ENCODE measurements around the gene EID2B. TPM values are rescaled to one million over a fixed set of nuclear protein-coding genes. Genes with fewer than 3 reads are reported as not detected.

The EID2B gene
- total RNA-seq, 1 experiment from 2014 or later = 2.2 TPM

DNA sequence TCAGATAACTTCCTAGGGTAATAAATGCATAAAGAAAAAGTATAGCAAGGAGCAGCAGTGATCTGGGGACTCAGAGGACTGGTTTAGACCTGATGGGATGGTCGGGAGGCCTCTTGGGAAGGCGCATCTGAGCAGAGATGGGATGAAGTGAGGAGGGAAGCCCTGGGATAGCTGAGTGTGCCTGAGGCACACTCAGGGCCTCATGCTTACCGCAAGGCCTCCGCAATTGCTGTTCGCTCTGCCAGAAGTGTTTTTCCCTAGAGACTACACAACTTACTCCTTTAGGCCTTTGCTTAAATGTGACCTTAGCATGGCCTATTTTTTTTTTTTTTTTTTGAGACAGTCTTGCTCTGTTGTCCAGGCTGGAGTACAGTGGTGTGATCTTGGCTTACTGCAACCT is 38.0 kb downstream of the EID2B start:
- H3K27me3 Mint-ChIP-seq (ENCODE audit: low read depth) = peaks cover 33% of the 10 kb centered on the region

More for the DNA sequence above, 38.0 kb downstream of the EID2B start:
- H3K9me3 Mint-ChIP-seq = peaks cover 0 to 2% of the 10 kb centered on the region in 2 experiments; a peak in 3 of 5 replicates
- no peaks in the 10 kb centered on the region for H3K9me3 ChIP-seq (ENCODE audit: control insufficient read depth, low read depth, low read length)
- no peak for DNase-seq
- no peak overlapping the region for H2BK12ac ChIP-seq (ENCODE audit: insufficient read length, low read depth, low read length)
- no peak overlapping the region for H2BK5ac ChIP-seq (ENCODE audit: insufficient read length, low read length)
- peaks cover 12 to 21% of the 10 kb centered on the region in 2 experiments for H3K4me1 Mint-ChIP-seq
- no peaks in the 10 kb centered on the region for H3K79me1 ChIP-seq (ENCODE audit: insufficient read depth, low read depth, low read length, poor library complexity, severe bottlenecking)
- H3K9ac ChIP-seq (ENCODE audit: extremely low read depth, insufficient read length, low read length) = no peak overlapping the region
- peaks cover 10% of the 10 kb centered on the region for H3K23me2 ChIP-seq (ENCODE audit: insufficient read length, low read depth, low read length, poor library complexity, severe bottlenecking)
- H3K18ac ChIP-seq (ENCODE audit: insufficient read length, low read depth, low read length) = no peak overlapping the region
- H3K4me1 ChIP-seq (ENCODE audit: insufficient read depth, low read length) = no peaks in the 10 kb centered on the region
- no peak overlapping the region for H3K4me3 Mint-ChIP-seq
- H3K56ac ChIP-seq (ENCODE audit: insufficient read length, low read depth, low read length) = no peak overlapping the region
- H3K36me3 Mint-ChIP-seq (ENCODE audit: insufficient read depth in 1 of 3, low read depth in 3 of 3) = peaks cover 9 to 20% (median 9%) of the 10 kb centered on the region in 3 experiments
- H3T11ph ChIP-seq (ENCODE audit: low read length) = no peak overlapping the region
- TF ChIP-seq, protein P1, sequence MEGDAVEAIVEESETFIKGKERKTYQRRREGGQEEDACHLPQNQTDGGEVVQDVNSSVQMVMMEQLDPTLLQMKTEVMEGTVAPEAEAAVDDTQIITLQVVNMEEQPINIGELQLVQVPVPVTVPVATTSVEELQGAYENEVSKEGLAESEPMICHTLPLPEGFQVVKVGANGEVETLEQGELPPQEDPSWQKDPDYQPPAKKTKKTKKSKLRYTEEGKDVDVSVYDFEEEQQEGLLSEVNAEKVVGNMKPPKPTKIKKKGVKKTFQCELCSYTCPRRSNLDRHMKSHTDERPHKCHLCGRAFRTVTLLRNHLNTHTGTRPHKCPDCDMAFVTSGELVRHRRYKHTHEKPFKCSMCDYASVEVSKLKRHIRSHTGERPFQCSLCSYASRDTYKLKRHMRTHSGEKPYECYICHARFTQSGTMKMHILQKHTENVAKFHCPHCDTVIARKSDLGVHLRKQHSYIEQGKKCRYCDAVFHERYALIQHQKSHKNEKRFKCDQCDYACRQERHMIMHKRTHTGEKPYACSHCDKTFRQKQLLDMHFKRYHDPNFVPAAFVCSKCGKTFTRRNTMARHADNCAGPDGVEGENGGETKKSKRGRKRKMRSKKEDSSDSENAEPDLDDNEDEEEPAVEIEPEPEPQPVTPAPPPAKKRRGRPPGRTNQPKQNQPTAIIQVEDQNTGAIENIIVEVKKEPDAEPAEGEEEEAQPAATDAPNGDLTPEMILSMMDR (conservative IDR thresholded peaks at IDR 0.05) = no peak
- H2BK15ac ChIP-seq (ENCODE audit: low read depth, low read length) = no peak overlapping the region
- no peak overlapping the region for H3K23ac ChIP-seq (ENCODE audit: insufficient read length, low read depth, low read length)
- no peak overlapping the region for H3K14ac ChIP-seq (ENCODE audit: insufficient read depth, low read length)
- WGBS (ENCODE audit: extremely low coverage, insufficient read length, low lambda C conversion rate) = no CpG with 5 or more reads among the region's 5 CpGs
- H3K4me2 ChIP-seq (ENCODE audit: insufficient read depth, insufficient read length, low read length) = no peak overlapping the region
- no peak overlapping the region for H3K27ac ChIP-seq (ENCODE audit: insufficient read length, low read depth, low read length)
- H4K20me1 ChIP-seq (ENCODE audit: control insufficient read depth, insufficient read depth, insufficient read length) = no peaks in the 10 kb centered on the region
- no peak overlapping the region for H2AK5ac ChIP-seq (ENCODE audit: insufficient read length, low read length)
- H4K5ac ChIP-seq (ENCODE audit: insufficient read length, low read depth, low read length) = no peak overlapping the region
- H2BK20ac ChIP-seq (ENCODE audit: low read depth, low read length, poor library complexity, severe bottlenecking) = no peak overlapping the region
- H3K27me3 ChIP-seq (ENCODE audit: insufficient read depth, low read length) = peaks cover 6% of the 10 kb centered on the region; the same call in 1 of the 2 replicates
- H3K4ac ChIP-seq (ENCODE audit: low read depth, low read length) = no peak overlapping the region
- no peak overlapping the region for H2BK120ac ChIP-seq (ENCODE audit: low read depth, low read length, poor library complexity, severe bottlenecking)
- no peak overlapping the region for H4K91ac ChIP-seq (ENCODE audit: insufficient read length, low read depth, low read length)
- H3K79me2 ChIP-seq (ENCODE audit: insufficient read depth, low read length) = no peaks in the 10 kb centered on the region
- H3K27ac Mint-ChIP-seq = peak overlapping the region; percentile 1 to 49 (median 20); a peak in 2 of 7 replicates
- no peak overlapping the region for H2AFZ ChIP-seq (ENCODE audit: low read length)
- no peak overlapping the region for H4K8ac ChIP-seq (replicated peaks; ENCODE audit: insufficient read length, low read depth, low read length)
